ENCODE results near the gene NDUFA3. TPM values are rescaled to one million over a fixed set of nuclear protein-coding genes. Genes with fewer than 3 reads are reported as not detected.

NDUFA3 gene
- total RNA-seq, 1 experiment from 2014 or later = 128 TPM

- no peak for TF ChIP-seq CTCF (IDR thresholded peaks at IDR 0.05; ENCODE audit: unreplicated experiment)
- intact Hi-C loops (cut with micrococcal nuclease) = no loop called here
- no peaks in the 10 kb centered on the region for H3K4me1 Mint-ChIP-seq (ENCODE audit: insufficient read depth, unreplicated experiment)
- POLR2A ChIA-PET = interaction anchor here (0.6 kb wide), 1 partner anchor 22 kb away, joined by 4 read pairs; no protein-coding TSS in a partner anchor
- CTCF ChIA-PET = interaction anchor here (0.5 to 0.7 kb wide), 2 partner anchors 13 to 187 kb away, joined by 3 to 4 read pairs; no protein-coding TSS in a partner anchor
- DNase-seq (ENCODE audit: unreplicated experiment) = no peak
- no TSS peak for BruUV-seq (replicated peaks)
- H3K4me3 Mint-ChIP-seq (ENCODE audit: unreplicated experiment) = no peak overlapping the region
- peaks cover 52% of the 10 kb centered on the region for H3K36me3 Mint-ChIP-seq (ENCODE audit: insufficient read depth, unreplicated experiment)
- no peak overlapping the region for H3K27ac Mint-ChIP-seq (ENCODE audit: low read depth, unreplicated experiment)
- no peaks in the 10 kb centered on the region for H3K9me3 Mint-ChIP-seq (ENCODE audit: unreplicated experiment)
- no peaks in the 10 kb centered on the region for H3K27me3 Mint-ChIP-seq (ENCODE audit: insufficient read depth, unreplicated experiment)
Observed at GRCh38 chr19:54129617-54129996, 27.0 kb downstream of the NDUFA3 start.

- ChIA-PET POLR2A (no interaction called here), CTCF (no interaction called here)
- intact Hi-C loops (cut with micrococcal nuclease) = no loop called here
- peaks cover 6% of the 10 kb centered on the region for H3K4me1 Mint-ChIP-seq (ENCODE audit: insufficient read depth, unreplicated experiment)
- no peak overlapping the region for H3K4me3 Mint-ChIP-seq (ENCODE audit: unreplicated experiment)
- H3K27me3 Mint-ChIP-seq (ENCODE audit: insufficient read depth, unreplicated experiment) = no peaks in the 10 kb centered on the region
- BruUV-seq (replicated peaks) = no TSS peak
- H3K27ac Mint-ChIP-seq (ENCODE audit: low read depth, unreplicated experiment) = no peak overlapping the region
- peaks cover 21% of the 10 kb centered on the region for H3K36me3 Mint-ChIP-seq (ENCODE audit: insufficient read depth, unreplicated experiment)
- no peaks in the 10 kb centered on the region for H3K9me3 Mint-ChIP-seq (ENCODE audit: unreplicated experiment)
- peak; percentile 56 for DNase-seq (ENCODE audit: unreplicated experiment)
- TF ChIP-seq CTCF (IDR thresholded peaks at IDR 0.05; ENCODE audit: unreplicated experiment) = no peak
Observed at GRCh38 chr19:54133312-54133956, 30.8 kb downstream of the NDUFA3 start.

GRCh38 chr19:54133957-54134590 lies 31.4 kb downstream of the NDUFA3 start:
- CTCF ChIA-PET = no interaction called here
- peaks cover 15% of the 10 kb centered on the region for H3K36me3 Mint-ChIP-seq (ENCODE audit: insufficient read depth, unreplicated experiment)
- H3K4me1 Mint-ChIP-seq (ENCODE audit: insufficient read depth, unreplicated experiment) = peaks cover 11% of the 10 kb centered on the region
- POLR2A ChIA-PET = interaction anchor here (0.5 to 0.6 kb wide), 3 partner anchors 19 to 66 kb away, joined by 3 read pairs; no protein-coding TSS in a partner anchor
- intact Hi-C loops (cut with micrococcal nuclease) = no loop called here
- no TSS peak for BruUV-seq (replicated peaks)
- no peak for TF ChIP-seq CTCF (IDR thresholded peaks at IDR 0.05; ENCODE audit: unreplicated experiment)
- H3K9me3 Mint-ChIP-seq (ENCODE audit: unreplicated experiment) = no peaks in the 10 kb centered on the region
- H3K27ac Mint-ChIP-seq (ENCODE audit: low read depth, unreplicated experiment) = no peak overlapping the region
- H3K27me3 Mint-ChIP-seq (ENCODE audit: insufficient read depth, unreplicated experiment) = no peaks in the 10 kb centered on the region
- no peak for DNase-seq (ENCODE audit: unreplicated experiment)
- H3K4me3 Mint-ChIP-seq (ENCODE audit: unreplicated experiment) = no peak overlapping the region

GRCh38 chr19:54136086-54136863 lies 33.6 kb downstream of the NDUFA3 start:
- no peaks in the 10 kb centered on the region for H3K27me3 Mint-ChIP-seq (ENCODE audit: insufficient read depth, unreplicated experiment)
- H3K36me3 Mint-ChIP-seq (ENCODE audit: insufficient read depth, unreplicated experiment) = peaks cover 7% of the 10 kb centered on the region
- intact Hi-C loops (cut with micrococcal nuclease) = loop anchor here (2.0 kb wide), 3 partner anchors 23 to 267 kb away; partner anchors contain the start of genes LENG1 and MBOAT7
- ChIA-PET CTCF (interaction anchor here (0.6 to 1.4 kb wide), 4 partner anchors 22 to 1125 kb away, joined by 3 to 4 read pairs (median 3); no protein-coding TSS in a partner anchor), POLR2A (interaction anchor here (0.6 to 5.7 kb wide), 21 partner anchors 9 to 980 kb away, joined by 3 to 110 read pairs (median 4); partner anchors contain the start of genes LENG1, MBOAT7, MYADM and PRPF31)
- DNase-seq (ENCODE audit: unreplicated experiment) = no peak
- TSS peak; percentile 76 for BruUV-seq (replicated peaks)
- no peak for TF ChIP-seq CTCF (IDR thresholded peaks at IDR 0.05; ENCODE audit: unreplicated experiment)
- H3K9me3 Mint-ChIP-seq (ENCODE audit: unreplicated experiment) = no peaks in the 10 kb centered on the region
- H3K4me1 Mint-ChIP-seq (ENCODE audit: insufficient read depth, unreplicated experiment) = peaks cover 25% of the 10 kb centered on the region
- H3K27ac Mint-ChIP-seq (ENCODE audit: low read depth, unreplicated experiment) = peak overlapping the region; percentile 71
- H3K4me3 Mint-ChIP-seq (ENCODE audit: unreplicated experiment) = peak overlapping the region; percentile 79
